CD4-positive, alpha-beta T cell treated with Interferon alpha-2 for 1 hour (primary cell): Measurements from ENCODE around the gene ZMIZ1.

ENCODE experiments used
- DNase-seq, 2 donors: peaks; one replicate each; pipeline ENCODE4 v3.0.0-alpha.2; 2020 to 2022

ZMIZ1 gene

DNA sequence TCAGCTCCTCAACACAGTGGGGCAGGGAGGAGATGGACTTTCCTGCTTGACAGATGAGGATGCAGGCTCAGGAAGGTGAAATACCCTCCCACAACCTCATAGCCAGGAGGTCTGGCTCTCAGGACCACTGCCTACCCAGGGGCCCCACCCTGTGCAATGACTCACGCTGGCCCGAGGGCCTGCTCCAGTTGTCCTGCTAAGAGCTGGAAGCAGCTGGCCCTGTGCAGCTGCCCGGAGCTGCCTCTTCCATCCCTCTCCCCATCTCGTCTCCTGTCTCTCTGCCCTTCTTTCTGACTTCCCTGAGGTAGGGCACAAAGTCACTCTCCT lies 123.9 kb downstream of the ZMIZ1 start:
- no peak for DNase-seq

DNA sequence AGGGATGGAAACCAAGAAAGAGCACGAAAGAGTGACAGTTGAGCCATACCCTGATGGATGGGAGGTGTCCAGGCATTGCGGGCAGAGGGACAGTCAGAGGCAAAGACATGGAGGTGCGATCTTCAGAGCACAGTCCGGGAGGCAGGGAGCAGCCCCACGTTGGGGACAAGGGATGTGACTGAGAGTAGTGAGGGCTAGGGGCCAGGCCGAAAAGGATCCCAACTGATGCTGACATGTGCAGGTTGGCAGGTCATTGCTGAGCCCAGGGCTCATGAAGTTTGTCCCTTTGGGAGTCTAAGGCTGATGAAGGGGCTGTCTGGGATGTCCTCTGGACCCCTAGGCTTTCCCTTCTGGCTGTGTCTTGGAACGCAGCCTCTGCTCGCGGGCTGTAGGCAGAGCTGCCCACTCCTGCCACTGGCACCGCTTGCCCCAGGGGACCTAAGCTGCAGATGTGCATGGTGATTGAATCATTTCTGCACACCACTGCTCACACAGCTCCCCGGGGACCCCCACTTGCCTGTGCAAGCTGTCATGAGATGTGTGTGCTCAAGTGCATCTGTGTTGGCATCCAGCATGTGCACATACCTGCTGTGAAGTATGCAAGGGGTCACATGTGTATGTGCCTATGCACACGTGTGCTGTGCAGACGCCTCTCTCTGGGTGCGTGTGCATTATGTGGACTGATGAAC lies 125.1 kb downstream of the ZMIZ1 start:
- no peak for DNase-seq

DNA sequence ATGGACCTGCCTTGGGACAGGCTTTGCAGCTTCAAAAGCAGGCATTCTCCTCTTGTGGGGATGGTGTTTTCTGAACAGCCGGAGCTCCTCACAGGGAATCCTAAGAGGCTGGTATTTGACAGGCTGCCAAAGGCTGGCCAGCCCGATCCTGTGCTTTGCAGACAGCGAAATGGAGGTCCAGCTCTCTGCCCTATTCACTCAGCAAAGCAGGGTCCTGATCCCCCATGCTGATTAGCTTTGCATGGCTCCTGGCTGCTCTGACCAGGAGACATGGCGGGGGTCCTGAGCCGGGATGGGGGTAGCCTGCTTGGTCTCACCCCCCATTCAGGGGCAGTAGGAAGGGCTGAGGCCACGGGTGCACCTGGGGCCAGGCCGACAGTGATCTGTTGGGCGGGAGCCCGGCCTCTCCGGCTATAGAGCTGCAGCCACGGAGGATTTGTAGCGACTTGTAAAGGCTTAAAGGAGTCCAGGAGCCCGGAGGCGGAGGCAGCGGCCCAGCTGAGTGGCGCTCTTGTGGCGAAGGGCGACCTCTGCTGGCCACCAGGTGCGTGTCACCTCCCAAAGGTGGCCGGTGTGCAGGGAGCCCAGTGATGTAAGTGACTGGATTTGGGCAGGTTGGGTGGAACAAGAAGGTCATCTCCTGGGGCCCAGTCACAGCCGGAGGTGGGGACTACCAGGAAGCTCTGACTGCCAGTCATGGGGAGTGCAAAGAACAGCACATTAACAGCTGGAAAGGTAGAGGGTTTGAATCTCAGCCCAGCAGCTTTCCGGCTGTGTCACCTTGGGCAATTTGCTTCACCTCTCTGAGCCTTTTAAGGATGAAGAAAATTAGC lies 126.5 kb downstream of the ZMIZ1 start:
- peak; percentile 73 to 78 for DNase-seq

DNA sequence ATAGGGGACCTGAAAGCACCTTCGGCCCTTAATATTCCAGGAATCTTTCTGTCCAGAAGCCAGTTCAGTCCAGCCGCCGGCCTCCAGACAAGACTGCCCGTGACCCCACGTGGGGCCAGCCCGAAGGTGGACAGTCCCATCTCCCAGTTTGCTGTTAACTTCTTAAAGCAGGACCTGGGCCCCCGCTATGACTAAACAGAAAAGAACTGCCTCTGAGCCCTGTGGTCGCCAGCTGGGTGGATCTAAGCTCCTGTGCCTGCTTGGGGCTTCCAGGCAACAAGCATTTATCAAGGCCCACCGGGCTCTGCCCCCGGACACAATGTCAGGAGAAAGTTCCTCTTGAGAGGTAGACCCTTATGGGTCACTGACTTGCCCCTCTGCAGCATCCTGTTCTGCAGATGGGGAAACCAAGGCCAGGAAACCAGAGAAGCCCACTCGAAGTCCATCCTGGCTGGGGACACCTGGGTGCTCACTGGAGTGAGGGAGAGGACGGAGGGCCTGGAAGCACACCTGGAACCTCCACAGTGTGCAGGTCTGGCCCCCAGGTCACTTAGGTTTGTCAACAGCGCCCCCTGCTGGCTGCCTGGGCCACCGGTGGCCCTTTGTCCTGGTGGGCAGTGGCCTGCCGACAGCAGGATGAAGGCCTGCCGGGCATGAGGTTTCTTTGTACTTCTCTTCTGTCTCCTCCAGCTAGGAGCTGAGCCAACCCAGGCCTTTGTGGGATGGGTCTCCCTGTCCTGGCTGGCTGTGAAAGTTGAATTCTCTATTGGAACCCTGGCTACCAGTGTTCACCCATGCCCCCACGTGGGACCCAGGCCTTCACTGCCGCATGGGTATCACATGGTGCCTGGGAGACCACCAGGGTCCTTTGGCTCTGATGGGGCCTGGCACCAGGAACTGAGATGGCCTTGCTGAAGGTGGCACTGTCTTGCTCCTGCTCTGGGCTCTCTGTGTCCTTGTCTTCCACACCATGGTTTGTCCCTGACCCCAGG lies 128.0 kb downstream of the ZMIZ1 start:
- DNase-seq, result peak; percentile 56 to 70

DNA sequence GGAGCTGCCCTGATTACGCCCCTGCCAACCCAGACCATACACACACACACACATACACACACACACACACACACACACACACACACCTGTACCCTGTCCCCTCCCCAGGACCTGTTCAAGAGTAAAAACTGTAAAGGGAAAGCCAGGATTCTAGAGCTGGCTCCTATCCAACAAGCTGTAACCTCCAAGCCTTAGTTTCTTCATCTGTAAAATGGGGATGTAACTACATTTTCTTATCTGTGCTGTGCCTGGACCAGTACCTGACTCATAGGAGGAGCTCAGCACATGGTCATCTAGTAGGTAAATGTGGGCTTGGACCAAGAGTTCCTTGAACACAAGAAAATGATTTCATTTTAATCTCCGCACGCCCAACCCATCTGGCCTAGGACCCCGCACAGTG lies 128.8 kb downstream of the ZMIZ1 start:
- DNase-seq, result no peak

DNA sequence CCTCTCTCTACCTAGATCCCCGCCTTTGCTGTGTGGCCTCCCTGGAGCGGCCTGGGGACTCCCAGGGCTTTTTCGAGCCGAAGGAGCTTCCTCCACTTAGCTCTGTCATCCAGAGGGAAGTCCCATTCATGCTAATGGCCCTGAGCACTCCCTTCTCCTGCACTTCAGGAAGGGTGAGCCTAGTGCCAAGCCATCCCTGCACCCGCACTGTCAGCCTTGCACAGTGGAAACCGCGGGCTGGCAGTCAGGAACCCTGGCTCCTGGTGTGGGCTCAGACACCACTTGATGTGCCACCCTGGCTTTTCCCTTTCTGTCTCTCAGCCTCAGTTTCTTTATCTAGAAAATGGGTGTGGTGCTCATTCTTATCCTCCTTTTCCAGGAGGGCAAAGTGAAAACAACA lies 131.6 kb downstream of the ZMIZ1 start:
- no peak for DNase-seq

DNA sequence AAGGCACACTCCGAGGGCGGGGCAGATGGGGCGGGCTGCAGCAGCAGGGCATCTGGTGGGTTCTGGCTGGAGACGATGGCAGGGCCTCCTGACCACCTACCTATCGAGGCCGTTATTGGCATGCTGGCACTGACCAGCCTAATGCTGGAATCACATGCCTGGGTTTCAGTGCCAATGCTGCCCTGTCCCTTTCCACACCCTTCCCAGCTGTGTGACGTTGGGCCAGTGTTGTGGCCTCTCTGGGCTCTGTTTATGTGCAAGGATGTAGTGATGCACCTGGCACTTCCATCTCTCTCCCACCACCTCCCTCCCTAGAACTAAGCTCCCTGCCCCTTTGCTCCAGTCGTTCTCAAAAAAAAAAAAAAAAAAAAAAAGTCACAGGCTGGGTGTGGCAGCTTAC lies 132.9 kb downstream of the ZMIZ1 start:
- no peak for DNase-seq

DNA sequence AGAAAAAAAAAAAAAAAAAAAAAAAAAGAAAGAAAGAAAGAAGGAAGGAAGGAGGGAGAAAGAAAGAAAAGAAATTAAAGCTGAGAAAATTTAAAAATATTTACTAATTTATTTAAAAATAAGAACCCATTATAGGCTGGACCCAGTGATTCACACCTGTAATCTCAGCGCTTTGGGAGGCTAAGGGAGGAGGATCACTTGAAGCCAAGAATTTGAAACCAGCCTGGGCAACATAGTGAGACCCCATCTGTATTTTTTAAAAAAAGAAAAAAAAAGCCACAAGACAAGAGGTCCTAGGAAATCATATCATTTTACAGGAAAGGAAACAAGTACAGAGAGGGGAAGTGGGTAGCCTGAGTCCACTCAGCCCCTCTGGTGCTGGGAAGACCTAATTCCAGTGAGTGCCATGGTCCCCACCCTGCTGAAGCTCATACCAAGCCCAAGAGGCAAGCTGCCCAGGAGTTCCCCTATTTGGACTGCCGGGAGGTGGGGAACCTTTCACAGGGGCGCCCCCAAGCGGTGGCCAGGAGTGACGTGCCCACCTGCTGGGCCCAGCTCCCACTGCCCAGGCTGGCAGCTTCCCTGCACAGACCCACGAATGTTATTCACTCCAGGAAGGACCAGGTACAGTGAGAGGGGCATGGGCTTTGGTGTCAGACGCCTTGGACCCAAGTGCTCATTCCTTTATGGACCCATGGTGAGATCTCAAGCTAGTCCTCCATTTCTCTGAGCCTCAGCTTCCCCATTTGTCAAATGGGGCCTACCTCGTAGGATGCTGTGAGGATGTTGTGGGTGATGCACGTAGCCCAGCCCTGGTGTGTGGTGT lies 133.6 kb downstream of the ZMIZ1 start:
- peak; percentile 22 to 35 for DNase-seq

DNA sequence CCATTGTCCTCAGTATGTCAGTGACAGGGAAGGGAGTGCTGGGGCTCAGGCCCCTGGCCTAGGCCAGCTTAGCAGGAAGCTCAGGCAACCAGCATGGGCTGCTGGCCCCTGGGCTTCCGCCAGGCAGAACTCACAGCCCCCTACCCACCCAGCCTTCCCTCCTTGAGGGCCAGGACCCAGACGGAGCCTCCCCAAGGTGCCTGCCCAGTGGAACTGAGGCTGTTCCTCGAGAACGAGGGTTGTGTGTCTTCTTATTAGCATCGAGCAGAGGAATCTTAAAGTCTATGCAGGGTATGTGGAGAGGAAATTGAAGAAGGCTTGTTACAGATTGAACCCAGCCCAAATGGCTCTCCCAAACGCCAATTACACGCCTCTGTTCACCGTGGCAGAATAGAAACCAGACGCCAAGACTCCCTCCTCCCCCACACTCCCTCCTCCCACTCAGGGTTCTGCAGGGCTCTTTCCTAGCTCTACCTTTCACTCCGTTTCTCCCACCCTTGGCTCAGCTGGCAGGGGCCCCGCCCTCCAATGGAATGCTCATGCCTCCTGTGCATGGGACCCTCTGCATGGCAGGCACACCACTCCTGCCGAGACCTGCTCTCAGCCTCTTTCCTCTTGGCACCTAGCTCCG lies 134.4 kb downstream of the ZMIZ1 start:
- no peak for DNase-seq

DNA sequence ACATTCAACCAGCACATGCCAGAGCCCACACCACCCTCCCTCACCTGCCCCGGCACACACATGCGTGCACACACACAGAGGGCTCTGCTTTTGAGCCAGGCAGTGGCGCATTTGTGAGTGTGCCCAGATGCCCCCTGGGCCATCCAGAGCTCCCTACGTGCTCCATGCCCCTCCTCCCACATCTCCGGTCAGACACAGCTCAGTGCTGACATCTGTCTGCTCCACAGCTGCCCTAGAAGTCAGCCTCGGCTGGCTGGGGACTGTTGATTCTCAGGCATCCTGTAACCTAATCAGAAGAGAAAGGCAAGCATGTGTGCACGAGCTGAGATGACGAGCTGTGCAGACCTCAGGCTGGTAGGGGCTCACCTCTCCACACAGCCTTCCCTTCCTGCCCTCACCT lies 135.1 kb downstream of the ZMIZ1 start:
- DNase-seq, result no peak

DNA sequence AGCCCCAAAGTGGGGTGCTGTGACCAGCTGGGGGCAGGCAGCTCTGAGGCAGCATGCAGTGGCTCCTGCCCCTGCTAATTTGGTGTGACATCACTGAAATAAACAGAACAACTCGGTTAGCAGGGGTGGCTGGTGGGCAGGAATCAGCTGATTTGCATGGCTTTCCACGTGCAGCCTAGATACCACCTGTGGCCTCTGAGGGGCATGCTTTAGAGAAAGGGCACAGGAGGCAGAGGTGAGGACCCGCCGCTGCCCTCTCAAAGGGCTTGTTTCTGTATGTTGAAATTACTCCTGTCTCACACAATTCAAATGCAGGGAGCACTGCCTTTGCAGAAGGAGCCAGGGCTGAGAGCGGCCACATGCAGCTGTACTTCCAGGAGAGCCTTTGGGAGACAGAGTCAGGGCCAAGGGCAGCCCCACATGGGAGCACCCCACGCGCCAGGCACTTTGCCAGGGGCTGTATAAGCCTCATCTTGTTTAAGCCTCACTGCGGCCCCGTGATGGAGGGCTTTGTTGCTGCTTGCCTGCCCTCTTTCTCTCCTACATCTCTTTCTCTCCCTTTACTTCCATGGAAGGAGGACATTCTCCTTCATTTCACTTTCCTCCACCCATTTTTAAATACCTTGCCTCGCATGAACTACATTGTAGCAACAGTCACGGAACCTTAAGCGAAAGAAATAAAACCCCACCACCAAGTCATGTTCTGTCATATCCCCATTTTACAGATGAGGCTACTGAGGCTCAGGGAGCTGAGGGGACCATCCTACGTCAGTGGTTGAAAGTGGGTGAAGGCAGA lies 137.7 kb downstream of the ZMIZ1 start:
- no peak for DNase-seq

DNA sequence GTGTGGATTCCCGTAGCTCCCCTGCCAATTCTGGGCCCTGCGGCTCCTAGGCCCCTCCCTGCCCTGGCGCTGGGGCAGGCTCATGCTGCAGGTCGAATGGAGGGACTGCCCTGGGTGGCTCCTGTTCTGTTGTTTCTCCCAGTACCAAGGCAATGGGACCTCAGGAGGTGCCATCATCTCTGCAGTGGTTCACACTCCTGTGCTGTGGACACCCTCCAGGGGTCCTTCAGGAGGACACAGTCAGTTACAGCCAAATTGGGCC lies 138.3 kb downstream of the ZMIZ1 start:
- no peak for DNase-seq

DNA sequence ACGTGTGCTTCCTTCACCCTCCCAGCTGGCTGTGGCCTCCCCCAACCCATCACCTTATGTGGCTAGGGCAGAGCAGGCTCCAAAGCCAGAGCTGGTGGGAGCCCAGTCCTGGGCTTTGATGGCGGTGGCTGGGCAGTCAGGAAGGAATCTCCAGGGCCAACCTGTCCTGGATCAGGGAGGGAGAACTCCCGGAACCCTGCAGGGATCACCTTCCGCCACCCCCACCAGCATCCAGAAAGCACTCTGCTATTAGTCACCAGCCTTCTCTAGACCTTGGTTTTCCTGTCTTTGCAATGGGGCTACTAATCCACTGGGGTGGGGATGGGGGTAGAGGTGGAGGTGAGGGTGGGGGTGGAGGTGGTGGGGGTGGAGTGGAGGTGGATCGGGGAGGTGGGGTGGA lies 139.0 kb downstream of the ZMIZ1 start:
- DNase-seq, result no peak

DNA sequence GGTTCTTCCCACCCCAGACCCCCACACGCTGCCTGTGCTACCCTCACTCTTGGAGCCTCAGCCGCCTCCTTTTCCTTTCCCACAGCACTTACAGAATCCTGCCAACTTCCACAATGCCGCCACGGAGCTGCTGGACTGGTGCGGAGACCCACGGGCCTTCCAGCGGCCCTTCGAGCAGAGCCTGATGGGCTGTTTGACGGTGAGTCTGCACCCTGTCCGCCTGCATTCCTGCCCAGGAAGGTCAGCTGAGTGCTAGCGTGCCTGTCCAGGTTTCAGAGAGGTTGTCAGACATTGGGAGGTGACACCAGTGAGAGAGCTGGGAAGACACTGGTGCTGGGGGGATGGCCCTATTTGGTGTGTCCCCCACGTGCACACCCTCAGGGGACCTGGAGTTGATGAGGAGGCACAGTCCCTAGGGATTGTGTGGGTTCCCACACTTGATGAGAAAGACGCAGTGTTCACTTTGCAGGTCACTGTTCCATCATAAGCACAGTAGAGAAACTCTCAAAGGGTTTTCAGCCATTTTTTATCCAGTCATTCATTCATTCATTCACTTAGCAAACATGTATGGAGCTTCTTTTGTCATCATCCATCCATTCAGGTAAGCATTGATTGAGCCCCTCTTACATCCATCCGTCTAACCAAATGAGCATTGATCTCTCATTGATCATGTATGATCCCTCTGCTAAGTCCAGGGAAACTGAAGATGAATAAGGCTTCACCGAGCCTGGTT lies 139.7 kb downstream of the ZMIZ1 start:
- DNase-seq, result no peak

DNA sequence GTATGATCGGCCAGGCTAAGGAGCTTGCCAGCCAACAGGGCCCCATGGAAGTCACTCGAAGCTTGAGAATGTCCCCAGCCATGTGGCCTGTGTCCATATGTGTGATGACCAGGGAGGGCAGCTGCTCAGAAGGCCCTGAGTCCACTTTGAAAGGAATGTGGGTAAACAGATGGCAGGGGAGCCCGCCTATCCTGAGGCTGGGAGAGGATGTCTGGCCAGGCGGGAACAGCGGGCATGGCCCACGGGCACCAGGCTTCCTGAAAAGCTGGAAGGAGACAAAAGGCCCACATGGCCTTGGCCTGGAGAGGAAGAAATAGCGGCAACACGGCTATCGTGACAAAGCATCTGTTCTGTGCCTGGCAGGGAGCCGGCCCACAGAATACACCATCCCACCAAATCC lies 140.6 kb downstream of the ZMIZ1 start:
- DNase-seq, result no peak

DNA sequence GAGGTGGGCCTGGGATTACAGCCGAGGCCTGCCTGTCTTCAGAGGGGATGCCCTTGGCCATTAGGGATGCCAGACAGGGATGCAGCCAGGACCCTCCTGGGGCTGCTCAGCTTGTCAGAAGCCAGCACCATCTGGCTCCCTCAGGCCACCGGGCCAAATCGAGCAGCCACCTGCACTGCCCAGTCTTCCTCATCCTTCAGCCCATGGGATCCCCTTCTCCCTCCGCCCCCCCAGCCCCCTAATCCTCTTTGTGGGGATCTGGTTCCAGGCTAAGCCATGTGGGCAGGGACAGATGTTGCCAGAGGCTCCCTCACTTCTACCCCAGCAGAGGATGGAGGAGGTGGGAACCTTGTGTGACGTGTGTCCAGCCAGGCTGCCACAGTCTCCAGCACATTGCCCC lies 141.1 kb downstream of the ZMIZ1 start:
- DNase-seq, result no peak

DNA sequence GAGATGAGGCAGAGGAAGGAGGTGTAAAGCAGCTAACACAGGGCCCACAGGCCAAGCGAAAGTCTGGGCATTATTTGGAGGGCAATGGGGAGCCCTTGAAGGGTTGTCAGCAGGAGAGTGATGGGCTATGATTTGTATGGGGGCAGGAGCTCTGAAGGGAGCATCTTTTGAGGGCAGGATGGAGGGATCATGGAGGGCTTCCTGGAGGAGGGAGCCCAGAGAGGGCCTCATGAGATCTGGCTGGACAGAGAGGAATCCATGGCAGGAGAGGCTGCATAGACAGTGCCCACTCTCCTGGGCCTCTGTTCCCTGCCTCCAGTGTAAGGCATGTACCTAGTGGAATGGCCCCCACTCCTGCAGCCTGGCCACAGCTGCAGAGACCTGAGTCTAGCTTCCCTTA lies 141.9 kb downstream of the ZMIZ1 start:
- no peak for DNase-seq

DNA sequence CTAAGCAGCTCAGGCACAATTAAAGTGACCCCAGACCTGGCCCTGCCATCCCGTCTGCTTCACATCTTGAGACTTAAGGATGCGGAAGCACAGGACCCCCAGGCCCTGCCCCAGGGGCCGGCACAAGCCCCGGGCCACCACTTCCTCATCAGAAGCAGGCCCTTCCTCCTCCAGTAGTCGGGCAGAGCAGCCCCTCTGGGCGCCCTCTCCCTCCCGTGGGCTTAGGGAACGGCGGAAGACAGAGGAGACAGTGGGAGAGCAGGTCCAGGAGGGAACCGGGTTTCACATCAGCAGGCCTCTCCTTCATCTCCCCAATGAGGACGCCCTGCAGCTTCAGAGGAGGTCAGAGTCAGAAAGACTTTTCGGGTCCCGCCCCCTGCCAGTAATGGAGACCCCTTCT lies 142.8 kb downstream of the ZMIZ1 start:
- DNase-seq, result no peak

DNA sequence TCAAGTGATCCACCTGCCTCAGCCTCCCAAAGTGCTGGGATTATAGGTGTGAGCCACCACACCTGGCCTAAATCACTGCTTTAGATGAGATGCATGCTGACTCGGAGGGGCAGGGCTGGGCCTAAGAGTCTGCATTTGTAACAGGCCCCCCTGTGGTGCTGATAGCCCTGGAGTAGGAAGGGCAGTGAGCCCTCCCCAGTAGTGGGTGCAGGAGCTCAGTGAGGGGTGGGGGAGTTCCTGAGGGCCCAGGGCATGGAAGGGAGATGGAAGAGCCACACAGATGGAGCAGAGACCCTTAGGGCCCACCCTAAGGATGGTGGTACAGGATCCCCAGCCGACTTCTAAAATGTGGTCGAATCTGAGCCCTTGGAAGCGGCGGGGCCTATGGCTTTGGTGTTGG lies 146.8 kb downstream of the ZMIZ1 start:
- no peak for DNase-seq

DNA sequence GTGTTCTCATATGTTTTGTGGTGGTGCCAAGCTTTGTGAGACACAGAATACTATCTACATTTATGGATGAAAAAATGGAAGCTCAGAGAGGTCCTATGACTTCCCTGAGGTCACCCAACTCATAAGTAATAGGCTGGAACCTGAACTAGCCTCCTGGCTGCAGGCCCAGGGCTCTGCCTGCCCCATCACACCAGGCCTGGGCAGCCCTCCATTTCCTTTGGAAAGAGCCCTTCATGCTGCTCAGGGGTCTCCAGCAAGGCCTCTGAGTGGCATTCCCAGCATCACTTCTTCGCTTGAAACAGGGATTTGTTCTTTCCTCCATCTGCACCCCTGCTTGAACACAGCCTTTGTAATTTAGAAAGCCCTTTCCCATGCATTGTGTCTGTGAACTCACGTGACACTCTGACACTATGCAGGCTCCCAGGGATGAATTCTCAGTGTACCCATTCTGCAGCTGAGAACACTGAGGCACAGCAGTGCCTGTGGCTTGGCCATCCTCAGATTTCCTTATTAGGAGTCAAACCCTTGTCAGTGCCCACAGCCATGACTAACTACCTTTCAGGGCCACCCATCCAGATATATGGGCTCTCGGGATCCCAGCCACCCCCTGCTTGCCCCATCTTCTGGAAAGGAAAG lies 150.7 kb downstream of the ZMIZ1 start:
- DNase-seq, result no peak
